Measurements from ENCODE around the gene HECA. TPM values are rescaled to one million over a fixed set of nuclear protein-coding genes. Genes with fewer than 3 reads are reported as not detected.

HECA gene
- polyA plus RNA-seq, 3 donors = 2.1 to 28.7 (median 3.3) TPM

- no peaks in the 10 kb centered on the region for H3K27me3 ChIP-seq (ENCODE audit: control insufficient read depth in 2 of 2, insufficient read depth in 2 of 2, low read length in 2 of 2)
- H3K9me3 ChIP-seq (replicated peaks in 1 of 2; ENCODE audit: control insufficient read depth in 1 of 2, insufficient read depth in 1 of 2, low read length in 2 of 2) = no peaks in the 10 kb centered on the region
- no peak overlapping the region for H3K9ac ChIP-seq (ENCODE audit: insufficient read depth, low read length, poor library complexity, severe bottlenecking)
- Mint-ChIP-seq H3K27ac (peak overlapping the region in 5 of 7 donors; percentile 58 to 81 (median 69)), H3K27me3 (ENCODE audit: low read depth in 3 of 3) (no peaks in the 10 kb centered on the region), H3K36me3 (peaks cover 7 to 23% of the 10 kb centered on the region in 2 donors), H3K4me3 (no peak overlapping the region), H3K4me1 (peaks cover 73% of the 10 kb centered on the region), H3K9me3 (peaks cover 0 to 3% (median 0%) of the 10 kb centered on the region in 7 donors)
- intact Hi-C loops (cut with micrococcal nuclease) = no loop called here
- peaks cover 40 to 65% of the 10 kb centered on the region in 2 donors for H3K4me1 ChIP-seq (ENCODE audit: control insufficient read depth in 1 of 2, insufficient read depth in 2 of 2, low read length in 2 of 2)
- no peak overlapping the region for H3K4me3 ChIP-seq (replicated peaks in 1 of 3; ENCODE audit: low read depth in 2 of 3, low read length in 3 of 3)
- peaks cover 99% of the 10 kb centered on the region for H3K79me2 ChIP-seq (ENCODE audit: insufficient read depth, low read length)
- H3K36me3 ChIP-seq (replicated peaks in 1 of 2; ENCODE audit: control insufficient read depth in 1 of 2, insufficient read depth in 2 of 2, low read length in 2 of 2) = peaks cover 0 to 7% of the 10 kb centered on the region in 2 donors
- no peak for TF ChIP-seq CTCF (IDR thresholded peaks at IDR 0.05)
- H3K4me2 ChIP-seq (replicated peaks; ENCODE audit: extremely low read depth, low read length, poor library complexity, severe bottlenecking) = no peak overlapping the region
- no peak overlapping the region for H2AFZ ChIP-seq (ENCODE audit: insufficient read depth, low read depth, low read length, poor library complexity, severe bottlenecking)
- peaks cover 100% of the 10 kb centered on the region for H4K20me1 ChIP-seq (ENCODE audit: insufficient read depth, low read length)
- DNase-seq = no peak
- peak overlapping the region in 1 of 2 donors; percentile 37 for H3K27ac ChIP-seq (ENCODE audit: low read depth in 1 of 2, low read length in 2 of 2)
- 41% methylated on average over 2 of the region's 4 CpGs for WGBS (ENCODE audit: insufficient coverage)
Measured at GRCh38 chr6:139144490-139145085, 9.7 kb downstream of the HECA start.

GRCh38 chr6:139145661-139146060, 10.8 kb downstream of the HECA start:
- Histone ChIP-seq H3K36me3 (replicated peaks in 1 of 2; ENCODE audit: control insufficient read depth in 1 of 2, insufficient read depth in 2 of 2, low read length in 2 of 2) (peaks cover 0 to 5% of the 10 kb centered on the region in 2 donors), H3K79me2 (ENCODE audit: insufficient read depth, low read length) (peaks cover 99% of the 10 kb centered on the region), H3K4me2 (replicated peaks; ENCODE audit: extremely low read depth, low read length, poor library complexity, severe bottlenecking) (no peak overlapping the region), H2AFZ (ENCODE audit: insufficient read depth, low read depth, low read length, poor library complexity, severe bottlenecking) (no peak overlapping the region), H3K27ac (ENCODE audit: low read depth in 1 of 2, low read length in 2 of 2) (peak overlapping the region in 1 of 2 donors; percentile 37), H3K27me3 (ENCODE audit: control insufficient read depth in 2 of 2, insufficient read depth in 2 of 2, low read length in 2 of 2) (no peaks in the 10 kb centered on the region), H4K20me1 (ENCODE audit: insufficient read depth, low read length) (peaks cover 100% of the 10 kb centered on the region), H3K9ac (ENCODE audit: insufficient read depth, low read length, poor library complexity, severe bottlenecking) (no peak overlapping the region), H3K4me3 (replicated peaks in 1 of 3; ENCODE audit: low read depth in 2 of 3, low read length in 3 of 3) (no peak overlapping the region), H3K4me1 (ENCODE audit: control insufficient read depth in 1 of 2, insufficient read depth in 2 of 2, low read length in 2 of 2) (peaks cover 43 to 71% of the 10 kb centered on the region in 2 donors), H3K9me3 (replicated peaks in 1 of 2; ENCODE audit: control insufficient read depth in 1 of 2, insufficient read depth in 1 of 2, low read length in 2 of 2) (no peaks in the 10 kb centered on the region)
- DNase-seq = no peak
- Mint-ChIP-seq H3K27ac (peak overlapping the region in 1 of 7 donors; percentile 27), H3K4me3 (no peak overlapping the region), H3K36me3 (peaks cover 7 to 21% of the 10 kb centered on the region in 2 donors), H3K4me1 (peaks cover 73% of the 10 kb centered on the region), H3K9me3 (peaks cover 0 to 3% (median 0%) of the 10 kb centered on the region in 7 donors), H3K27me3 (ENCODE audit: low read depth in 3 of 3) (no peaks in the 10 kb centered on the region)
- 90% methylated on average over 2 of the region's 3 CpGs for WGBS (ENCODE audit: insufficient coverage)
- TF ChIP-seq CTCF (IDR thresholded peaks at IDR 0.05) = no peak
- intact Hi-C loops (cut with micrococcal nuclease) = no loop called here
